Activated CD4-positive, CD25-positive, alpha-beta regulatory T cell treated with anti-CD3 and anti-CD28 coated beads, Interleukin-2, amount 50 U/mL, for 72 hours (primary cell): Measurements from ENCODE around the gene DYNLT2B.
"Not testable (repeated sequence)": the region's sequence is repeated elsewhere in the genome, so short reads cannot be mapped to it uniquely, and the experiment has no call there.

ENCODE experiments used
- DNase-seq: peaks from one replicate; pipeline ENCODE4 v3.0.0; 2021

DYNLT2B gene

GRCh38 chr3:196268284-196269163 is 49.5 kb downstream of the DYNLT2B start:
- DNase-seq = no peak

GRCh38 chr3:196263819-196264218 is 54.2 kb downstream of the DYNLT2B start:
- no peak for DNase-seq

- no peak for DNase-seq
These were observed 57.3 kb downstream of the DYNLT2B start for GRCh38 chr3:196260784-196261183.

GRCh38 chr3:196255776-196256175 is 62.3 kb downstream of the DYNLT2B start:
- DNase-seq = no peak

GRCh38 chr3:196254376-196255283 is 63.4 kb downstream of the DYNLT2B start:
- DNase-seq = no peak

- DNase-seq = no peak
These were observed 66.1 kb downstream of the DYNLT2B start for GRCh38 chr3:196251918-196252317.

GRCh38 chr3:196246612-196247308 is 71.3 kb downstream of the DYNLT2B start:
- no peak for DNase-seq

- not testable (repeated sequence) for DNase-seq
These were observed 73.9 kb downstream of the DYNLT2B start for GRCh38 chr3:196244166-196244565.

GRCh38 chr3:196241704-196242103 is 76.3 kb downstream of the DYNLT2B start:
- DNase-seq = no peak
